NCI-H128 (cell line): ENCODE measurements around the gene SLC25A42.

Experiments used
- DNase-seq: peaks from one replicate; lab custom pipeline; 2025; ENCODE audit not compliant: unreplicated experiment; lab: John Stamatoyannopoulos, UW

The SLC25A42 gene

GRCh38 chr19:19160461-19161035 is 96.8 kb downstream of the SLC25A42 start:
- no peak for DNase-seq

GRCh38 chr19:19162495-19162894 is 98.7 kb downstream of the SLC25A42 start:
- DNase-seq = no peak
